Measurements from ENCODE around the gene CTPS2.
"Not testable (repeated sequence)": the region's sequence is repeated elsewhere in the genome, so short reads cannot be mapped to it uniquely, and the experiment has no call there.

CTPS2 gene

DNA sequence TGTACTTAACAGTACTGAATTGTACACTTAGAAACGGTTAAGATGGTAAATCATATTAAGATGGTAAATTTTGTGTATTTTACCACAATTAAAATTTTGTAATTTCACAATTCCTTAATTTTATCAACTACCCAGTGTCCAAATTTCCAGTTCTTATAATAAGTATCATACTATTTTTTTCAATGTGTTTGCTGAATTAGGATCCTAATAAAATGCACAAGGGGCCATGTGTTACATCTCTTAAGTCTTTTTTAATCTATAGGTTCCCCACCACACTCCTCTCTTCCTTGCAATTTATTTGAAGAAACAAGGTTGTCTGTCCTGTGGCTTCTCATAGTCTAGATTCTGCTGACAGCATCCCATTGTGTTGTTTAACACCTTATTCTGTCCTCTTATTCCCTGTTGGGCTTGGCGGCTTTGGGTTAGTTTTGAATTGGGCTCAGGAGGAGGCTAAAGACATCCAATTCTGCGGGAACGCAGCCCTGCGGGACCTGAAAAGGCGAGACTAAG, 6.4 kb upstream of the CTPS2 start:
- intact Hi-C loops (cut with DNase I): no loop called here
- no peak for DNase-seq

DNA sequence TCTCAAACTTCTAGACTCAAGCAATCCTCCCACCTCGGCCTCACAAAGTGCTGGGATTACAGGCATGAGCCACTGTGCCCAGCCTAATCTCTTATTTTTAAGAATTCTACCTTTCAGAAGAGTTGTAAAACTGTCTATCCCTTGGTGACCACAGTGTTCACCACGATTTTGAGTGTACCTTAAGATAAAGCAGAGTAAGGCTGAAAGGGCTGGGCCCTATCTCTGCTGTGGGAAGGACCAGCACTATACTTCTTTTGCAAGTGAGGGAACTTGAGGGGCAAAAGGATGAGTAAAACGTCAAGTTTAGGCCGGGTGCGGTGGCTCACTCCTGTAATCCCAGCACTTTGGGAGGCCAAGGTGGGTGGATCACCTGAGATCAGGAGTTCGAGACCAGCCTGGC, 4.0 kb upstream of the CTPS2 start:
- DNase-seq; intact Hi-C loops (cut with DNase I): not testable (repeated sequence)

DNA sequence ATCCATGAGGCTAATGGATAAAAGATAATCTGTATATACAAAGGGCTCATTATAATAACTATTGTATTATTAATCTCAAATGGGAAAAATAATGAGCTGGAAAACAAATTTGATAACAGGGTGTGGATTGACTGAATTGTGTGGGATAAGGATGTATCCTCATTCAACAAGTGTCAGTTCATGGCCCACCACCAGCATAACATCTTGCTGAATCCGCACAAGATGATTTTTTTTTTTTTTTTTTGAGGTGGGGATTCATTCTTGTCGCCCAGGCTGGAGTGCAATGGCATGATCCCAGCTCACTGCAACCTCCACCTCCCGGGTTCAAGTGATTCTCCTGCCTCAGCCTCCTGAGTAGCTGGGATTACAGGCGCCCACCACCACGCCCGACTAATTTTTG, 3.2 kb upstream of the CTPS2 start:
- intact Hi-C loops (cut with DNase I); DNase-seq: not testable (repeated sequence)

DNA sequence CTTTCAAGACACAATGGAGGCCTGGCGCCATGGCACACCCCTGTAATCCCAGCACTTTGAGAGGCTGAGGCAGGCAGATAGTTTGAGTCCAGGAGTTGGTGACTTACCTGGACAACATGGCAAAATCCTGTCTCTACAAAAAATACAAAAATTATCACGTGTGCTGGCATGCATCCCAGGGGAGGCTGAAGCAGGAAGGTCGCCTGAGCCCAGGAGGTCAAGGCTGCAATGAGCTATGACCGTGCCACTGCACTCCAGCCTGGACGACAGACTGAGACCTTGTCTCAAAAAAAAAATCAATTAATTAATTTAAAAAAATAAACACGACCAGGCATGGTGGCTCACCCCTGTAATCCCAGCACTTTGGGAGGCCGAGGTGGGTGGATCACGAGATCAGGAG, 2.0 kb upstream of the CTPS2 start:
- intact Hi-C loops (cut with DNase I): no loop called here
- no peak for DNase-seq

DNA sequence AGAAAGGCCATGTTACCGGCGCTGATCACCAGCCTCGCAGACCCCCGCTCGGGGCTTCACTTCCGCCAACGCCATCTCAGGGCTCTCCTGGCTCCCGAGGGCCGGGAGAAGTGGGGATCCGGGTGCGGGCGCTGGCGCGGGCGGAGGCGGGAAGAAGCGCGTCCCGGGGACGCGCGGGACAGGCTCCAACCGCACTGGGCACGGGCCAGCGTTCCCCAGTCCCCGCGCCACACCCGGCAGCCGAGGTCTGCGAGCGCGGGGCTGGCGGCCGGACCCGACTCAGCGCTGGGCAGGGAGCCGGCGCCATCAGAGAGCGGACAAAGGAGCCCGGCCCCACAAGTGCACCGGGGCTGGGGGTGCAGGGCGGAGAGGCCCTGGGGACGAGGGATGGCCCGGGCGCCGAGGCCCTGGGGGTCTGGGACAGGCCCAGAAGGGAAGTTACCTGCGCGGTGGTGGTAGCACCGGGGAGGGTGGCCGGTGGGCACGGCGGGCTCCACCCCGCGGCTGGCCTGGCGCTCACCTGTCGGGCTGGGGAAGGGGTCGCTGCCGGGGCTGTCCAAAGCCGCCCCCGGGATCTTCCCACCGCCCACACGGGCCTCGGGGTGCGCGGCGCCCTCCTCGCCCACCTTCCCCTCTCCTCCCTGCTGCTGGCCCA, 449 bp downstream of the CTPS2 start:
- DNase-seq: peak in 34 of 42 donors; percentile 2 to 50 (median 18)
- intact Hi-C loops (cut with DNase I): no loop called here

DNA sequence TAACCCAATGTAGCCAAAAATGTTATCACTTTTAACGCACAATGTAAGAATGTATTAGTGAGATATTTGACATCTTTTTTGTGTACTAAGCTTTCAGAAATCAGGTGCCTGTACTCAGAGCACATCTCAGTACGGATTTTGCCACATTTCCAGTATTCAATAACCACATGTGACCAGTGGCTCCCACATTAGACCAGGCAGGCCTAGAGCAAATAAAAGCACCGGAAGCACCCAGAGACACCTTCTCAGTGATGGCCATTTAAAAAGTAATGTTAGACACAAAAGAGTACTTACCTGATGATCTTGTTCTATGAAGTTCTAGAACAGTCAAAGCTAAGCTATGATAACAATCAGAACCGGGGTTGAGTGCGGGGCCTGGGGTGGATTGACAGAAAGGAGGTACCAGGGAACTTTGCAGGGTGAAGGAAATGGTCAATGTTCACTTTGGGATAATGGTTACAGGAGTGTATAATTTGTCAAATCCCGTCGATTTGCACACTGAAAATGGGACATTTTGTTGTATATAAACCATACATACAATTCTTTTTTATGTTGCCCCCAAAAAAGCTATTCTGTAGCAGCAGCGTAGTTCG, 1.2 kb downstream of the CTPS2 start:
- intact Hi-C loops (cut with DNase I): no loop called here

DNA sequence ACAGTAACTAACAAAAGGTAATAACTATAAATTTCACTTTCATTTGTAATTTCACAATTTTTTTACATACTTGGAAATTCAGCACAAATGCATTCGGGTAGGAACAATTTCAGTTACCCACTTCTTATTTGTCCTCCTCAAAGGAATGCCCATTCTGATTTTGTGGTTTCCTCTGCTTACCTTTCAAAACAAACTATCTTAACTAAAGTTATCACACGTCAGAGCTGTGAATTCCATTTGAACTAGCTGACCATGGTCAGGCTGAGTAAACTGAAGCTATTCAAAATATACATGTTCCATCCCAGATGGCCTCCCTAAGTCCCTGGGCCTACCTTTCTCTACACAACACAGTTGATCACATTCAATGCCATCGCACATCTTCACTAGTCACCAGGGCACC, 4.5 kb downstream of the CTPS2 start:
- intact Hi-C loops (cut with DNase I): no loop called here
- no peak for DNase-seq

More for the DNA sequence above, 1.2 kb downstream of the CTPS2 start:
- DNase-seq: peak in 3 of 42 donors; percentile 1 to 10 (median 3)

DNA sequence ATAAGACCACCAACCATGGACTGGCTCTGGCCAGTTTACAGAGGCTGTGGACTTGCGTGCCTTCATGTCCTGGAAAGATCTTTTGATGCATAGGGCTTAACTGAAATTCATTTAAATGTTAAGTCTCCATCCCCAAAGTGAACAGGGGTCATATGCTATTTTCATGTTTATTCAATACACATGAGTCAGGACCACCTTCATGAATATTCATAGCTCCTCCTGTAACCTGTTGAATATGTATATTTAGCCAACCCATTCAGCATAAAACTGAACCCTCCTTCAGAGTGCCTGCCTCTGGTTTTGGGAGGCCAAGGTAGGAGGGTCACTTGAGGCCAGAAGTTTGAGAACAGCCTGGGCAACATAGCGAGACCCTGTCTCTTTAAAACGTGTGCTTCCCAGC, 7.1 kb downstream of the CTPS2 start:
- intact Hi-C loops (cut with DNase I): no loop called here
- no peak for DNase-seq

DNA sequence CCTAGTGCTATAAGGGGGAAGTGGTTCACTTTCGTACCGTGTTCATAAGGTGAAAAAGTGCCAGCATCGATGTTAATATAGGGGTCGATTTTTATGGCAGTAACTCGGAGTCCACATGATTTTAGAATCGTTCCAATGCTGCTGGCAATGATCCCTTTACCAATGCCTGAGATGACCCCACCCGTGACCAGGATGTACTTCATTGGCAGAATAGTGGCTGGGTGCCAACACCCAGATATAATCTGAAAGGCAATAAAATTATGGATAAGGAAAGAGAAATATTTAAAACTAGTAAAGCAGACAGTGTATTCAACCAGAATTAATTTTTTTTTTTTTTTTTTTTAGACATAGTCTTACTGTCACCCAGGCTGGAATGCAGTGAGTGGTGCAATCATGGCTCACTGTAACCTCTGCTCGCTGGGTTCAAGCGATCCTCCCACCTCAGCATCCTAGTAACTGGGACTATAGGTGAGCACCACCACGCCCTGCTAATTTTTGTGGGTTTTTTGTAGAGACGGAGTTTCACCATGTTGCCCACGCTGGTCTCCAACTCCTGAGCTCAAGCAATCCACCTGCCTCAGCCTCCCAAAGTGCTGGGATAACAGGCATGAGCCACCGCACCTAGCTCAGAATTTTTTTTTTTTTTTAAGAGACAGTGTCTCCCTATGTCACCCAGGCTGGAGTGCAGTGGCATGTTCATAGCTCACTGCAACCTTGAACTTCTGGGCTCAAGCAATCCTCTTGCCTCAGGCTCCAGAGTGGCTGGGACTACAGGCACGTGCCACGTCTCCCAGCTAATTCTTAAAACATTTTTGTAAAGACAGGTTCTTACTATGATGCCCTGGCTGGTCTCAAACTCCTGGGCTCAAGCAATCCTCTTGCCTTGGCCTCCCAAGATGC, 9.5 kb downstream of the CTPS2 start:
- DNase-seq: no peak
- intact Hi-C loops (cut with DNase I): no loop called here

DNA sequence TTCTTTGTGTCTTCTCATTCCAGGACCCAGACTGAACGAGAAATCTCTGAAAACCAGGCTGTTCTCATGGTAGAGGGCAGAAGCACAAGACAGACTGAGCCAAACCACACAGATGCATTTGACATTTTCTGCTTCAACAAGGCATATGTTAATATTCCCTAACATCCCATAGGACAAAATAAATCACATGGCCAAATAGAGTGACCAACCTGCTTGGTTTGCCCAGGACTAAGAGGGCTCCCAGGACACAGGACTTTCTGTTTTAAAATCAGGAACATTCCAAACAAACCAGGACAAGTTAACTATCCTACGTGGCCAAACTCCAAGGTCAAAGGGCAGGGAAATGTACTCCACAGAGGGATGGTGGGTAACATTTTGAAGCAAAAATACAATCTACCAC, 11.7 kb downstream of the CTPS2 start:
- no peak for DNase-seq
- intact Hi-C loops (cut with DNase I): no loop called here

DNA sequence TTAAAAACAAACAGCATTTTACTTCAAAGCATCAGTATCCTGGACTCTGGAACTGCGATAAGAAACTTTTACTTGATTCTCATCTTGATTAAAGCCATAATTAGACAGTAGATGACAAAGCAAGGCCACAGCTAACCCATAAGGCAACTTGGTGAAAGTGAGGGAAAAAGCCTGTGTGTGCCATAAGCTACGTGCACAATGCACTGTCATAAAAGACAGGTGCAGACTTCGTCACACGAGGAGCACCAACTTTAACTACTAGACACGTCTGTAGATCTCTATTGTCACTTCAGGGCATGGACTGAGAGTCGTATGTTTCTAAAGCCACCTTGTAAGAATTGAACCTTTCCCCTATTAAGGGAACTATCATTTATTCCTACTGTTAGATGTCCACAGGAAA, 13.1 kb downstream of the CTPS2 start:
- intact Hi-C loops (cut with DNase I): no loop called here

DNA sequence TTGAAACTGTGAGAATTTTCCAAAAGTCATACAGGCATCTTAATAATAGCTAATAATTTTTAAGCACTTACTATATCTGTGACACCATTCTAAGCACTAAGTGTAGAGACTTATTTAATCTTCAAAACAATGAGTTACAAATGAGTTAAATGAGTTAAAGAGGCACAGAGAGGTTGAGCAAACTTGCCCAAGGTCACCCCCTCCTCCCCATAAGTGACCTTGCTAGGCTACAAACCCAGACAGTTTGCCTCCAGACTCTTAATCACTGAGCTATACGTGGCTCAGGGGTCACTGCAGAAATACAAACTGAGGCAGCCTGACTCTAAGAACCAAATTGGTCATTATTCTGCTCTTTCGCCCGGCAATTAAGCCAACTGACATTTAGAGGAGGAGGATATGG, 15.5 kb downstream of the CTPS2 start:
- no peak for DNase-seq
- intact Hi-C loops (cut with DNase I): no loop called here

More for the DNA sequence above, 13.1 kb downstream of the CTPS2 start:
- no peak for DNase-seq

DNA sequence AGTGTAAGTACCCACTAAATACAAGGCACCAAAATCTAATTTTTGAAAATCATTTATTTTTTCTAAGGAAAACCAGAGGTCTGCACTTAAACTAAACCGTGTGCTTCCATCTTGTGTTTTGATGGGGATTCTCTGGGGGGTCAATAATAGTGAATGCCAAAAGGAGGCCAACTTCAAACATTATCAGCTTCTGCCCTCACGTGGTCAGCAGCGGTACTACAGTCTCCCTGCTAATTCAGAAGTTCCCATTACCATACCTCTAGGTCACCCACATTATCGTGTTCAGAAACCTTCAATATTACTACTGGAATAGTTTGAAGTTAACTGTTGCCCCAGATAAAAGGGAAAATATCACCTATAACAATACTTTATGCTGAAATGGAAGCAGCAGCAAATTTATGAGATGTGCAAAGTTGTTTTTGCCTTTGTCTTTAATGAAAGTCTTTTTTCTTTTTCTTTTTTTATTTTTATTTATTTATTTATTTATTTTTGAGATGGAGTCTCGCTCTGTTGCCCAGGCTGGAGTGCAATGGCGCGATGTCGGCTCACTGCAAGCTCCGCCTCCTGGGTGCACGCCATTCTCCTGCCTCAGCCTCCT, 17.3 kb downstream of the CTPS2 start:
- DNase-seq: peak in 41 of 42 donors; percentile 21 to 86 (median 68)
- intact Hi-C loops (cut with DNase I): no loop called here

DNA sequence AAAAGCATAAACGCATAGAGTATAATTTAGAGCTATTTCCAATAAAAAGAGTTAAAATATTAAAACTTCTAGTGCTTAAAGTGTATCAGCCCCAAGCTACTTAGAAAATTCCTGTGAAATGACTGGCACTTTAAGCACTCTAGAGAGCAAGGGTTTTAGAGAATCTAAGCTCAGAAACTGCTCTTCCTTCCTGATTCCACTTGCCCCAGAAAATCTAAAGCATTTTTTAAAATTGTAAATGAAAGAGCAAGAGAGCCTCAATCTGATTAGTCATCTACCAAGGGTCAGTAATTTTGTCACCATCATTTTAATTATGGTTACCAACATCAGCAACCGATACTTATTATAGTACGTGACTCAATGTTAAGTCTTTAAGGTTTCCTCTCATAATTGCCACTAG, 25.0 kb downstream of the CTPS2 start:
- intact Hi-C loops (cut with DNase I): no loop called here
- no peak for DNase-seq

DNA sequence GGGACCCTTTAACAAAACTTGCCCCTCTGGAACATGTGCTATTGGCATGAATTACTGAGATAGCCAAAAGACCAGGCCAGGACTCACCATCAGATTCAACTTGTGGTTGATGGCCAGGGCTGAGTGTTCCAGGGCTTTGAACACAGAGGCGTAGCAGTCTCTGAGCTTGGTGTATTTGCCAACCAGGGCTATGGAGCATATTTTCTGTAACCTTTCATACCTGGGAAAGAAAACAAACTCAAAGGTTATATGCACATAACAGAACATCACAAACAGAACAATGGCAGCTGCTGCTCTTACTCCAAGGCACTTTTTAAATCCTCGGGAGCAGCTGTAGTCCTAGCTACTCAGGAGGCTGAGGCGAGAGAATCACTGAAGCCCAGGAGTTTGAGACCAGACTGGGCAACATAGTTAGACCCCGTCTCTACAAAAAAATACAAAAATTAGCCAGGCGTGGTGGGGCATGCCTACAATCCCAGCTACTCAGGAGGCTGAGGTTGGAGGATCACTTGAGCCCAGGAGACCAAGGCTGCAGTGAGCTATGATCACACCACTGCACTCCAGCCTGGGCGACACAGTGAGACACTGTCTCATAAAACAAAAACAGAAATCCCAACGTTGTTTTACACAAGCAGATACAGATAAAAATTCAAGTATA, 29.3 kb downstream of the CTPS2 start:
- DNase-seq: no peak
- intact Hi-C loops (cut with DNase I): no loop called here

DNA sequence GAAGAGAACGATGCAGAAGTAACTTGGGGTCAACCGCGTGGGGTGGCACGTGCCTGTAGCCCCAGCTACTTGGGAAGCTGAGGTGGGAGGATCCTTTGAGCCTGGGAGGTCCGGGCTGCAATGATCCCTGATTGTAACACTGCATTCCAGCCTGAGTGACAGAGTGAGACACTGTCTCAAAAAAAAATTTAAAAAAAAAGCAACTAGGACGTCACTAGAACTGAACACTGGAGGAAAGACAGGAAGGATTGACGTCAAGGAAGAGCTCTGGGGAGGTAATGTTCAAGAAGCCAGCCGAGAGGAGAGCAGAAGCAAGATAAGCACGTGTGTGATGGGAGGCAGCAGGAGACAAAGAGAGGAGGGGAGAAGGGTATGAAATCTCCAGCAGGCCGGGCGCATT, 33.8 kb downstream of the CTPS2 start:
- DNase-seq: no peak
- intact Hi-C loops (cut with DNase I): no loop called here

DNA sequence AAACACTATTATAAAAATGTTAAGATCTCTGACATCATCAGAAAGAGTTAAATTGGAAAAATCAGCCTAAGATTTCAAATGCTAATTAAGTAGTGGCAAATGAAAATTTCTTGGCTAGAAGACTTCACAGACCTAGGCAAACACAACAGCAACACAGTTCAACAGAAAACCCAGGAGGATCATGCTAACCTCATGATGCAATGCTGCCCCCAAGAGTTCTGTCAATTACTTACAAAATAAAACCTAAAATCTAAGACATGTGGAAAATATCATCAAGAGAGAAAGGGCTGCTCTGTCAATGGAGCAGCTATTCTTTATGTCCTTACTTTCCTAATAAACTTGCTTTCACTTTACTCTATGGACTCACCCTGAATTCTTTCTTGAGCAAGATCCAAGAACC, 41.5 kb downstream of the CTPS2 start:
- intact Hi-C loops (cut with DNase I): no loop called here
- DNase-seq: peak in 23 of 42 donors; percentile 1 to 64 (median 29)

DNA sequence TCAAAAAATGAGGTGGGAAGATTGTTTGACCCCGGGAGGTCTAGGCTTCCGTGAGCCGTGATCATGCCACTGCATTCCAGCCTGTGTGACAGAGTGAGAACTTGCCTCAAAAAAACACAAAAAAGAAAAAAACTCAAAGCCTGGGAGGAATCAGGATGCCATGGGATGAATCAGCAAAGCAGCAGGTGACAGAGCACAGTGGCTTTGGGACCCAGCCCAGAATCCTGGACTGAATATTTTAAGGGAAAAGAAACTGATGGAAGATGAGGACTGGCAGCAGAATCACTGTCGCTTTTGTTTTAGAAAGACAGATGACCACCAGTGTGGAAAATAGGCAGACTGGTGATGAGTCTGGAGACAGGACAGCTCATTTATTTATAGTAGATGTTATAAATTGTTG, 45.9 kb downstream of the CTPS2 start:
- intact Hi-C loops (cut with DNase I): no loop called here
- DNase-seq: peak in 26 of 42 donors; percentile 3 to 69 (median 28)

DNA sequence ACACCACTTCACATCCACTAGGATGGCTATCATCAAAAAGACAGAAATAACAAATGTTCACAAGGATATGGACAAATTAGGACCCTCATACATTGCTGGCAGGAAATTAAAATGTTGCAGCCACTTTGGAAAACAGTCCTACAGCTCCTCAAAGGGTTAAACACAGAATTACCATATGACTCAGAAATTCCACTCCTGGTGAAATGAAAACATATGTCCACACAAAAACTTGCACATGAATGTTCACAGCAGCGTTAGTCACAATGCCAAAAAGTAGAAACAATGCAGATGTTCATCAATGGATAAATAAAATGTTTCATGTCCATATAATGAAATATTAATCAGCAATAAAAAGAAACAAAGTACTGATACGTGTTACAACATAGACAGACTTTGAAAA, 47.4 kb downstream of the CTPS2 start:
- DNase-seq: no peak

More for the DNA sequence above, 47.4 kb downstream of the CTPS2 start:
- intact Hi-C loops (cut with DNase I): no loop called here

Measured in head of caudate nucleus (tissue), 42 donors.